GM12878 (cell line): ENCODE data around the gene ASIC3. TPM values are rescaled to one million over a fixed set of nuclear protein-coding genes. Genes with fewer than 3 reads are reported as not detected.

Experiments used
- ATAC-seq: fragments of 200-7000 bp; cut with Tn5 transposase; 3 replicates; pipeline ENCODE4 v1.9.1; 2020; ENCODE audit warnings: mild to moderate bottlenecking, moderate library complexity
- BruUV-seq: library from RNA; stranded (reverse); fragments of 400-500 nt; replicated peaks from 2 replicates; lab custom pipeline; 2021; lab: Mats Ljungman, UMichigan
- CTCF ChIA-PET: fragments of 300-600 bp; sonication (Branson Sonifier 250); formaldehyde crosslinking; extraction: SDS; loops from one replicate; lab custom pipeline; 2021; ENCODE audit warnings: inconsistent platforms; lab: Yijun Ruan, JAX
- POLR2A ChIA-PET: fragments of 350-600 bp; formaldehyde crosslinking; extraction: SDS; loops from one replicate; lab custom pipeline; 2021; ENCODE audit warnings: inconsistent platforms; lab: Charles Lee
- RAD21 ChIA-PET: fragments of 300-600 bp; sonication (Branson Sonifier 250); formaldehyde crosslinking; loops from one replicate; lab custom pipeline; 2023; ENCODE audit warnings: antibody characterized with exemption; ENCODE audit not compliant: unreplicated experiment; lab: Charles Lee
- SMC1A ChIA-PET: fragments of 300-600 bp; sonication (Branson Sonifier 250); formaldehyde crosslinking; loops from one replicate; lab custom pipeline; 2023; ENCODE audit not compliant: unreplicated experiment, uncharacterized antibody; lab: Charles Lee
- DNase-seq: peaks from one replicate; pipeline ENCODE4 v3.0.0-alpha.2; 2011; ENCODE audit warnings: low read depth, low spot score
- FAIRE-seq: peaks from 3 replicates; lab custom pipeline; 2011; peaks lifted over from hg19 to GRCh38; lab: Jason Lieb, UNC
- H2AFZ ChIP-seq: 2 replicates; pipeline ENCODE4 v1.6.0; 2011; ENCODE audit warnings: low read depth, low read length, control low read depth; ENCODE audit not compliant: control insufficient read depth
- H3K27ac ChIP-seq: 2 replicates; pipeline ENCODE4 v1.5.1; 2011; ENCODE audit warnings: control low read depth; ENCODE audit not compliant: control insufficient read depth, insufficient read depth
- H3K27me3 ChIP-seq, 2 experiments: replicated peaks in 1 of 2; 2 replicates each; pipeline versions ENCODE4 v1.6.0 to v1.6.1; 2011; ENCODE audit warnings: low read length in 1 of 2; ENCODE audit not compliant: control insufficient read depth in 2 of 2, insufficient read depth in 2 of 2
- H3K36me3 ChIP-seq, 2 experiments: 2 replicates each; pipeline ENCODE4 v1.5.1; 2011; ENCODE audit warnings: low read length in 1 of 2; ENCODE audit not compliant: control insufficient read depth in 2 of 2, insufficient read depth in 2 of 2
- H3K4me1 ChIP-seq: 2 replicates; pipeline ENCODE4 v1.6.1; 2011; ENCODE audit warnings: mild to moderate bottlenecking, low read length, moderate library complexity, mixed read lengths; ENCODE audit not compliant: control insufficient read depth, insufficient read depth
- H3K4me2 ChIP-seq: 2 replicates; pipeline ENCODE4 v1.6.0; 2011; ENCODE audit warnings: control low read depth; ENCODE audit not compliant: control insufficient read depth, insufficient read depth
- H3K4me3 ChIP-seq: fragments of 200-600 bp; sonication (generic); 2 replicates; pipeline ENCODE4 v1.5.1; 2016
- H3K79me2 ChIP-seq: 2 replicates; pipeline ENCODE4 v1.6.0; 2011; ENCODE audit warnings: low read length; ENCODE audit not compliant: control insufficient read depth, insufficient read depth
- H3K9ac ChIP-seq: 2 replicates; pipeline ENCODE4 v1.8.0; 2011; ENCODE audit warnings: low read length, control low read depth, mixed read lengths; ENCODE audit not compliant: control insufficient read depth, insufficient read depth
- H3K9me3 ChIP-seq: replicated peaks from 3 replicates; pipeline ENCODE4 v1.5.1; 2011; ENCODE audit warnings: mild to moderate bottlenecking, low read length; ENCODE audit not compliant: control insufficient read depth, insufficient read depth
- H4K20me1 ChIP-seq: 2 replicates; pipeline ENCODE4 v1.6.0; 2011; ENCODE audit not compliant: control insufficient read depth, insufficient read depth
- BACH1 ChIP-seq: fragments of 450-650 bp; IDR thresholded peaks from 2 replicates; pipeline ENCODE4 v1.6.1; 2017; ENCODE audit warnings: mild to moderate bottlenecking, borderline replicate concordance
- BCL11A ChIP-seq: IDR thresholded peaks from 2 replicates; pipeline ENCODE4 v1.6.1; 2011; ENCODE audit warnings: low read depth, low read length
- CBX3 ChIP-seq: fragments of 200-600 bp; sonication (generic); IDR thresholded peaks from 2 replicates; pipeline ENCODE4 v1.6.1; 2016; ENCODE audit warnings: low read depth, borderline replicate concordance
- CEBPB ChIP-seq, 2 experiments: fragments of 150-350 bp in 1 of 2; IDR thresholded peaks; 2 replicates each; pipeline ENCODE4 v1.6.1; 2012 to 2014; ENCODE audit warnings: low read depth in 2 of 2, low read length in 2 of 2, borderline replicate concordance in 1 of 2, inconsistent platforms in 1 of 2
- CHD1 ChIP-seq: IDR thresholded peaks from 2 replicates; pipeline ENCODE4 v1.6.1; 2012; ENCODE audit warnings: low read depth, low read length, improper control_type of control experiment
- ETV6 ChIP-seq, 2 experiments: fragments of 450-650 bp in 1 of 2; IDR thresholded peaks in 1 of 2; conservative IDR thresholded peaks in 1 of 2; 2 replicates each; pipeline ENCODE4 v1.6.1; 2014; ENCODE audit warnings: antibody characterized with exemption in 1 of 2, borderline replicate concordance in 1 of 2, low read depth in 1 of 2, mild to moderate bottlenecking in 1 of 2, moderate library complexity in 1 of 2
- FOXK2 ChIP-seq: fragments of 450-650 bp; IDR thresholded peaks from 2 replicates; pipeline ENCODE4 v1.6.1; 2017; ENCODE audit warnings: mild to moderate bottlenecking, moderate library complexity
- KLF5 ChIP-seq: fragments of 450-650 bp; IDR thresholded peaks from 2 replicates; pipeline ENCODE4 v1.6.1; 2014; ENCODE audit warnings: mild to moderate bottlenecking; ENCODE audit not compliant: partially characterized antibody
- RBBP5 ChIP-seq: fragments of 200-600 bp; sonication (generic); conservative IDR thresholded peaks from 2 replicates; pipeline ENCODE4 v1.6.1; 2016
- SMARCA5 ChIP-seq: fragments of 450-650 bp; IDR thresholded peaks from 2 replicates; pipeline ENCODE4 v1.6.1; 2017; ENCODE audit warnings: mild to moderate bottlenecking
- SUPT20H ChIP-seq: IDR thresholded peaks from 2 replicates; pipeline ENCODE4 v1.6.1; 2011; ENCODE audit warnings: low read depth, mild to moderate bottlenecking, low read length, moderate library complexity, borderline replicate concordance; ENCODE audit not compliant: control insufficient read depth
- WGBS: methylation state at CpG from one replicate; pipeline ENCODE4 v1.1.6; 2016; ENCODE audit warnings: low lambda C conversion rate; ENCODE audit not compliant: insufficient replicate concordance, insufficient coverage; ENCODE audit errors: missing lambda C conversion rate; 5-methylcytosine and 5-hydroxymethylcytosine counted together
- in situ Hi-C: fragments of 300-500 bp; cut with MboI; formaldehyde crosslinking; loops from 9 replicates; pipeline ENCODE4 v1.14.3; 2018; ENCODE audit warnings: mixed read lengths
- intact Hi-C: fragments of 100-400 bp; cut with micrococcal nuclease; formaldehyde crosslinking; loops from one replicate; pipeline ENCODE4 v1.14.2; 2022; ENCODE audit not compliant: unreplicated experiment
- polyA plus RNA-seq, 11 experiments: library from polyadenylated mRNA; depleted of rRNA in 4 of 11; unstranded in 6 of 11; stranded (reverse) in 5 of 11; fragments of >200 nt; fragmentation: Nextera tagmentation in 4 of 11; fragmentation: Illumina TruSeq in 1 of 11; extraction: Ambion mirVana in 4 of 11; extraction: Trizol in 1 of 11; gene quantifications; 1 replicate in 1 of 11; 2 replicates in 10 of 11; pipeline versions ENCODE4 v1.2.1 to v1.2.3, GENCODE V29; 2011 to 2016; ENCODE audit warnings: inconsistent platforms in 2 of 11, missing spikeins in 2 of 11, low read depth in 1 of 11
- total RNA-seq, 4 experiments: library from RNA; depleted of rRNA in 3 of 4; stranded (reverse); fragments of >200 nt in 3 of 4; fragmentation: Illumina TruSeq in 1 of 4; extraction: Trizol in 1 of 4; gene quantifications; 2 replicates each; pipeline versions ENCODE4 v1.2.1 to v1.2.3, GENCODE V29; 2013 to 2021
- TF ChIP-seq, protein P1 (sequence below): fragments of 450-650 bp; IDR thresholded peaks from 2 replicates; pipeline ENCODE4 v1.6.1; 2018; ENCODE audit warnings: mild to moderate bottlenecking, low read depth, moderate library complexity; ENCODE audit not compliant: partially characterized antibody
- TF ChIP-seq, protein P2 (sequence below): fragments of 450-650 bp; IDR thresholded peaks from 2 replicates; pipeline ENCODE4 v1.6.1; 2017; ENCODE audit warnings: mild to moderate bottlenecking, low read depth, inconsistent platforms; ENCODE audit not compliant: poor library complexity, severe bottlenecking
- TF ChIP-seq, protein P3 (sequence below): IDR thresholded peaks from 2 replicates; pipeline ENCODE4 v1.6.1; 2012; ENCODE audit warnings: mild to moderate bottlenecking, low read depth, low read length
- TF ChIP-seq, protein P4 (sequence below): IDR thresholded peaks from 2 replicates; pipeline ENCODE4 v1.6.1; 2011; ENCODE audit warnings: borderline replicate concordance, low read depth, mild to moderate bottlenecking, moderate library complexity, low read length; ENCODE audit not compliant: insufficient read depth, poor library complexity, severe bottlenecking

The ASIC3 gene
- total and polyA plus RNA-seq, 10 of the 15 experiments (the other 5 are each of a cell fraction or from before 2014, with no cell fraction given): 0.07 to 1.0 (median 0.44) TPM; not detected in 4

DNA sequence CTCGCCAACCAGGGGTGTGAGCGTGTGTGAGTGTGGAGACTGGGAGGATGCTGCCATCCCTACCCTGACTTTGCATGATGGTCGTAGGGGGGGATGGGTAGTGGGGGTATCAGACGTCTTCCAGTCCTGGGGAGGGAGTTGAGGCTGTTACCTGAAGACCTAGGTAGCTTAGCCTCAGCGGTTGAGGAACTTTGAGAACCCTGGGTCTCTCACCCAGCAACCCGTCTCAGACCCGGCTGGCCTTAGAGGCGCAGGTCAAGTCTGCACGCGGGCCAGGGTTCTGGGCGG lies 13.7 kb downstream of the ASIC3 start:
- ChIA-PET SMC1A (no interaction called here), CTCF (no interaction called here), POLR2A (no interaction called here), RAD21 (no interaction called here)
- BruUV-seq: no TSS peak
- H3K4me1 ChIP-seq: peaks cover 18% of the 10 kb centered on the region
- peaks cover under 1 to 7% of the 10 kb centered on the region in 2 experiments; a peak in 3 of 4 replicates for H3K36me3 ChIP-seq
- TF ChIP-seq BCL11A: no peak
- TF ChIP-seq, protein P1, sequence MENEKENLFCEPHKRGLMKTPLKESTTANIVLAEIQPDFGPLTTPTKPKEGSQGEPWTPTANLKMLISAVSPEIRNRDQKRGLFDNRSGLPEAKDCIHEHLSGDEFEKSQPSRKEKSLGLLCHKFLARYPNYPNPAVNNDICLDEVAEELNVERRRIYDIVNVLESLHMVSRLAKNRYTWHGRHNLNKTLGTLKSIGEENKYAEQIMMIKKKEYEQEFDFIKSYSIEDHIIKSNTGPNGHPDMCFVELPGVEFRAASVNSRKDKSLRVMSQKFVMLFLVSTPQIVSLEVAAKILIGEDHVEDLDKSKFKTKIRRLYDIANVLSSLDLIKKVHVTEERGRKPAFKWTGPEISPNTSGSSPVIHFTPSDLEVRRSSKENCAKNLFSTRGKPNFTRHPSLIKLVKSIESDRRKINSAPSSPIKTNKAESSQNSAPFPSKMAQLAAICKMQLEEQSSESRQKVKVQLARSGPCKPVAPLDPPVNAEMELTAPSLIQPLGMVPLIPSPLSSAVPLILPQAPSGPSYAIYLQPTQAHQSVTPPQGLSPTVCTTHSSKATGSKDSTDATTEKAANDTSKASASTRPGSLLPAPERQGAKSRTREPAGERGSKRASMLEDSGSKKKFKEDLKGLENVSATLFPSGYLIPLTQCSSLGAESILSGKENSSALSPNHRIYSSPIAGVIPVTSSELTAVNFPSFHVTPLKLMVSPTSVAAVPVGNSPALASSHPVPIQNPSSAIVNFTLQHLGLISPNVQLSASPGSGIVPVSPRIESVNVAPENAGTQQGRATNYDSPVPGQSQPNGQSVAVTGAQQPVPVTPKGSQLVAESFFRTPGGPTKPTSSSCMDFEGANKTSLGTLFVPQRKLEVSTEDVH: no peak
- no peak for TF ChIP-seq ETV6 (conservative IDR thresholded peaks at IDR 0.05 in 1 of 2, IDR thresholded peaks at IDR 0.05 in 1 of 2; ENCODE audit: borderline replicate concordance in 1 of 2, low read depth in 1 of 2)
- TF ChIP-seq FOXK2: no peak
- no peak for TF ChIP-seq RBBP5
- TF ChIP-seq KLF5: no peak
- no peak for TF ChIP-seq CBX3
- TF ChIP-seq, protein P2, sequence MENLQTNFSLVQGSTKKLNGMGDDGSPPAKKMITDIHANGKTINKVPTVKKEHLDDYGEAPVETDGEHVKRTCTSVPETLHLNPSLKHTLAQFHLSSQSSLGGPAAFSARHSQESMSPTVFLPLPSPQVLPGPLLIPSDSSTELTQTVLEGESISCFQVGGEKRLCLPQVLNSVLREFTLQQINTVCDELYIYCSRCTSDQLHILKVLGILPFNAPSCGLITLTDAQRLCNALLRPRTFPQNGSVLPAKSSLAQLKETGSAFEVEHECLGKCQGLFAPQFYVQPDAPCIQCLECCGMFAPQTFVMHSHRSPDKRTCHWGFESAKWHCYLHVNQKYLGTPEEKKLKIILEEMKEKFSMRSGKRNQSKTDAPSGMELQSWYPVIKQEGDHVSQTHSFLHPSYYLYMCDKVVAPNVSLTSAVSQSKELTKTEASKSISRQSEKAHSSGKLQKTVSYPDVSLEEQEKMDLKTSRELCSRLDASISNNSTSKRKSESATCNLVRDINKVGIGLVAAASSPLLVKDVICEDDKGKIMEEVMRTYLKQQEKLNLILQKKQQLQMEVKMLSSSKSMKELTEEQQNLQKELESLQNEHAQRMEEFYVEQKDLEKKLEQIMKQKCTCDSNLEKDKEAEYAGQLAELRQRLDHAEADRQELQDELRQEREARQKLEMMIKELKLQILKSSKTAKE: no peak
- TF ChIP-seq, protein P3, sequence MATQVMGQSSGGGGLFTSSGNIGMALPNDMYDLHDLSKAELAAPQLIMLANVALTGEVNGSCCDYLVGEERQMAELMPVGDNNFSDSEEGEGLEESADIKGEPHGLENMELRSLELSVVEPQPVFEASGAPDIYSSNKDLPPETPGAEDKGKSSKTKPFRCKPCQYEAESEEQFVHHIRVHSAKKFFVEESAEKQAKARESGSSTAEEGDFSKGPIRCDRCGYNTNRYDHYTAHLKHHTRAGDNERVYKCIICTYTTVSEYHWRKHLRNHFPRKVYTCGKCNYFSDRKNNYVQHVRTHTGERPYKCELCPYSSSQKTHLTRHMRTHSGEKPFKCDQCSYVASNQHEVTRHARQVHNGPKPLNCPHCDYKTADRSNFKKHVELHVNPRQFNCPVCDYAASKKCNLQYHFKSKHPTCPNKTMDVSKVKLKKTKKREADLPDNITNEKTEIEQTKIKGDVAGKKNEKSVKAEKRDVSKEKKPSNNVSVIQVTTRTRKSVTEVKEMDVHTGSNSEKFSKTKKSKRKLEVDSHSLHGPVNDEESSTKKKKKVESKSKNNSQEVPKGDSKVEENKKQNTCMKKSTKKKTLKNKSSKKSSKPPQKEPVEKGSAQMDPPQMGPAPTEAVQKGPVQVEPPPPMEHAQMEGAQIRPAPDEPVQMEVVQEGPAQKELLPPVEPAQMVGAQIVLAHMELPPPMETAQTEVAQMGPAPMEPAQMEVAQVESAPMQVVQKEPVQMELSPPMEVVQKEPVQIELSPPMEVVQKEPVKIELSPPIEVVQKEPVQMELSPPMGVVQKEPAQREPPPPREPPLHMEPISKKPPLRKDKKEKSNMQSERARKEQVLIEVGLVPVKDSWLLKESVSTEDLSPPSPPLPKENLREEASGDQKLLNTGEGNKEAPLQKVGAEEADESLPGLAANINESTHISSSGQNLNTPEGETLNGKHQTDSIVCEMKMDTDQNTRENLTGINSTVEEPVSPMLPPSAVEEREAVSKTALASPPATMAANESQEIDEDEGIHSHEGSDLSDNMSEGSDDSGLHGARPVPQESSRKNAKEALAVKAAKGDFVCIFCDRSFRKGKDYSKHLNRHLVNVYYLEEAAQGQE: no peak
- no peak for TF ChIP-seq CEBPB (IDR thresholded peaks at IDR 0.05; ENCODE audit: borderline replicate concordance in 1 of 2, low read depth in 2 of 2, low read length in 2 of 2)
- no peak for TF ChIP-seq BACH1
- TF ChIP-seq SMARCA5: no peak
- TF ChIP-seq SUPT20H: no peak
- TF ChIP-seq CHD1: no peak
- TF ChIP-seq, protein P4, sequence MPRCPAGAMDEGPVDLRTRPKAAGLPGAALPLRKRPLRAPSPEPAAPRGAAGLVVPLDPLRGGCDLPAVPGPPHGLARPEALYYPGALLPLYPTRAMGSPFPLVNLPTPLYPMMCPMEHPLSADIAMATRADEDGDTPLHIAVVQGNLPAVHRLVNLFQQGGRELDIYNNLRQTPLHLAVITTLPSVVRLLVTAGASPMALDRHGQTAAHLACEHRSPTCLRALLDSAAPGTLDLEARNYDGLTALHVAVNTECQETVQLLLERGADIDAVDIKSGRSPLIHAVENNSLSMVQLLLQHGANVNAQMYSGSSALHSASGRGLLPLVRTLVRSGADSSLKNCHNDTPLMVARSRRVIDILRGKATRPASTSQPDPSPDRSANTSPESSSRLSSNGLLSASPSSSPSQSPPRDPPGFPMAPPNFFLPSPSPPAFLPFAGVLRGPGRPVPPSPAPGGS: no peak
- no peak overlapping the region for H2AFZ ChIP-seq
- H3K27me3 ChIP-seq: no peaks in the 10 kb centered on the region
- no peak for FAIRE-seq
- intact Hi-C loops (no loop called here), in situ Hi-C loops (no loop called here)
- H3K27ac ChIP-seq: no peak overlapping the region
- no peak overlapping the region for H3K9ac ChIP-seq
- H3K79me2 ChIP-seq: peaks cover 21% of the 10 kb centered on the region
- 92% methylated on average over 11 of the region's 11 CpGs for WGBS
- H4K20me1 ChIP-seq: no peaks in the 10 kb centered on the region
- DNase-seq: no peak
- H3K9me3 ChIP-seq: no peaks in the 10 kb centered on the region
- H3K4me3 ChIP-seq: no peak overlapping the region
- ATAC-seq: no peak
- H3K4me2 ChIP-seq: no peak overlapping the region
